HAP-1 (cell line): ENCODE results near the gene FOXK2.

Experiments
- DNase-seq, 2 experiments: peaks; one replicate each; pipeline ENCODE4 v3.0.0-alpha.2; 2016 to 2020; ENCODE audit warnings: low spot score in 2 of 2
- H3K27me3 ChIP-seq: fragments of 250-450 bp; sonication (Bioruptor Pico); 2 replicates; pipeline ENCODE4 v1.5.1; 2020; ENCODE audit warnings: low read depth, mild to moderate bottlenecking, moderate library complexity
- H3K36me3 ChIP-seq: fragments of 250-450 bp; sonication (Bioruptor Pico); replicated peaks from 2 replicates; pipeline ENCODE4 v1.5.1; 2020; ENCODE audit warnings: mild to moderate bottlenecking
- H3K4me1 ChIP-seq: fragments of 250-450 bp; sonication (Bioruptor Pico); 2 replicates; pipeline ENCODE4 v1.5.1; 2020; ENCODE audit warnings: mild to moderate bottlenecking
- H3K4me3 ChIP-seq: fragments of 250-450 bp; sonication (Bioruptor Pico); 2 replicates; pipeline ENCODE4 v1.5.1; 2020; ENCODE audit warnings: mild to moderate bottlenecking, moderate library complexity
- H3K9me3 ChIP-seq: fragments of 250-450 bp; sonication (Bioruptor Pico); 2 replicates; pipeline ENCODE4 v1.5.1; 2020; ENCODE audit warnings: mild to moderate bottlenecking, moderate library complexity
- in situ Hi-C: fragments of 300-500 bp; cut with MboI; formaldehyde crosslinking; loops from 3 replicates; pipeline ENCODE4 v1.14.3; 2020; ENCODE audit warnings: low sequenced_read_pairs, inconsistent platforms, mixed read lengths

The FOXK2 gene

DNA sequence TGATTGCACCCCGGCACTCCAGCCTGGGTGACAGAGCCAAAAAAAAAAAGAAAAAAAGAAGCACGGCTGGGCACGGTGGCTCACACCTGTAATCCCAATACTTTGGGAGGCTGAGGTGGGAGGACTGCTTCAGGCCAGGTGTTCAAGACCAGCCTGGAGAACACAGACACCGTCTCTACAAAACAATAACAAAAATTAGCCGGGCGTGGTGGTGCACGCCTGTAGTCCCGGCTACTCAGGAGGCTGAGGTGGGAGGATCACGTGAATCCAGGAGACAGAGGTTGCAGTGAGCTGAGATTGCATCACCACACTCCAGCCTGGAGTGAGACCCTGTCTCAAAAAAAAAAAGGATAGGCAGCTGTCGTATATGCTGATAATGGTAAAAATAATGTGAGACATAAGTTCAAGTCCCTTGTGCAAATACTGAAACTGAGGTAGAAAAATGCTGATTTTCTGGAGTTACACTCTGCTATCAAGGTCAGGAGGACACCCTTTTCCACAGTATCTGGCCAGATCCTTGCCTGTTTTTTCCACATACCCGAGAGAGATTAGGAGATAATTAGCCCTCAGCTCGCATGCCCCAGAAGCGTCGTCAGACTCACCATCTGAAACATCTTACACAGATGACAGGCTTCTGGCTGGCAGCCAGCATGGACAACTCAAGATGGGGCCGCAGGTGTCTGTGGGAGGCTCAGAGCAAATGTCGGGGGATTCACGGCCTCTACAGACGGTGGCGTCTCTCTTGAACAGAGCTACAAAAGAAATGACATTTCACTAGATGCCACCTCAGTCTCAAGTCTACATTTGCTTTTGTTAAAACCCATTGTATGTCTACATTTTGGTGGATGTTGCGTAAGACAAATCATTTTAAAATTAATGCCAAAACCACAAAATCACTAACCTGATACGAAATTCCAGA lies 91.9 kb downstream of the FOXK2 start:
- DNase-seq, result peak in 1 of 2 experiments; percentile 41
- no peaks in the 10 kb centered on the region for H3K9me3 ChIP-seq
- no peaks in the 10 kb centered on the region for H3K4me1 ChIP-seq
- no peak overlapping the region for H3K4me3 ChIP-seq
- in situ Hi-C loops, result no loop called here
- peaks cover 29% of the 10 kb centered on the region for H3K36me3 ChIP-seq
- H3K27me3 ChIP-seq, result no peaks in the 10 kb centered on the region

DNA sequence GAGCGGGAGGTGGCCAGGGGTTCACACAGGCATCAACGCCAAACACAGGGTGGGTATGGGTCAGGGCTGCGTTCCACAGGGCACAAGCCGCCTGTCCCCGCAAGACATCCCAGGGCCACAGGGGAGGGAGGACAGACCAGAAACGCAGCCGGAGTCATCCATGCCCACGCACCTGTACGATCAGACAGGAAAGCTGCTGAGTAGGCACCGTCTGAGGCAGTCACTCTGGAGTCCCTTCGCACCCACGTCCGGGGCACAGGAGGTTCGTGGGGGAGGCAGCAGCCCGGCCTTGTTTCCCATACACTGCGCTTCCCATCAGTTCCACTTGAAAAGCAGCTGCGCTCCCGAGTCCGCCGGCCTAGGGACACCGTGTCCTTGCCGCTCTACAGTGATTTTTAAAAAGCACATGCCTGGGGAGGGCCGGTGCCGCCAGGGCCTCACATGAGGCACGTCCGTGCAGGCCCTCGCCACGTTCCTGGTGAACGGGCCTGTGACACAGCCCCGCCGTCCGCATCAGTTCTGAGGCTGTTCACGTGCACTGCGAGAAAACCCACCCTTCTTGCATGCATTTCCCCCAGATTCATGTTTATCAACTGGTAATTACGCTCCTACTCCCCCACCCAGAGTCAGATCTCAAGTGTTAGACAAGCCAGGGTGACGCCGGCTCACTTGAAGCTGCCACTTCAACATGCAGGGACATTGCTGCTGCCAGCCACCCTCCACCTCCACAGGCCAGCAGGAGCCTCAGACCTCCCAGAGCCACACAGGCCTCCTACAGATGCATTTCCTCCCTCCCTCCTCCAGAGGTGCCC lies 94.0 kb downstream of the FOXK2 start:
- no peak for DNase-seq

DNA sequence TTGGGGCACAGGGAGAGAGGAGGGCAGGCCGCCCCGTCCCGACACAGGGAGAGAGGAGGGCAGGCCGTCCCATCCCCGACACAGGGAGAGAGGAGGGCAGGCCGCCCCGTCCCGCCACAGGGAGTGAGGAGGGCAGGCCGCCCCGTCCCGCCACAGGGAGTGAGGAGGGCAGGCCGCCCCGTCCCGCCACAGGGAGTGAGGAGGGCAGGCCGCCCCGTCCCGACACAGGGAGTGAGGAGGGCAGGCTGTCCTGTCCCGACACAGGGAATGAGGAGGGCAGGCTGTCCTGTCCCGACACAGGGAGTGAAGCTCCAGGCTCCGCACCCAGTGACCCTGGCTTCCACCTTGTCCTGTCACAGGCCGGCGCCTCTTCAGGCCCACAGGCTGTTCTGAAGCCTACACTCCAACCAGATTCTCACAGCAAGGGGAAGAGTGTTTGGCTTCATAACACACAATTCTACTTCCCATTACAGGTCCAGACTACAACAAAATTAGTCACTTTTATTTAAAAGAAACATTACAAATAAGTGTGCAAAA lies 94.6 kb downstream of the FOXK2 start:
- H3K27me3 ChIP-seq, result no peaks in the 10 kb centered on the region
- no peak for DNase-seq
- H3K36me3 ChIP-seq, result peaks cover 50% of the 10 kb centered on the region
- no peaks in the 10 kb centered on the region for H3K4me1 ChIP-seq
- in situ Hi-C loops, result no loop called here
- no peaks in the 10 kb centered on the region for H3K9me3 ChIP-seq
- H3K4me3 ChIP-seq, result no peak overlapping the region

More for the DNA sequence above, 94.0 kb downstream of the FOXK2 start:
- in situ Hi-C loops, result no loop called here
- Histone ChIP-seq H3K4me3 (no peak overlapping the region), H3K36me3 (peaks cover 43% of the 10 kb centered on the region), H3K4me1 (no peaks in the 10 kb centered on the region), H3K9me3 (no peaks in the 10 kb centered on the region), H3K27me3 (no peaks in the 10 kb centered on the region)

DNA sequence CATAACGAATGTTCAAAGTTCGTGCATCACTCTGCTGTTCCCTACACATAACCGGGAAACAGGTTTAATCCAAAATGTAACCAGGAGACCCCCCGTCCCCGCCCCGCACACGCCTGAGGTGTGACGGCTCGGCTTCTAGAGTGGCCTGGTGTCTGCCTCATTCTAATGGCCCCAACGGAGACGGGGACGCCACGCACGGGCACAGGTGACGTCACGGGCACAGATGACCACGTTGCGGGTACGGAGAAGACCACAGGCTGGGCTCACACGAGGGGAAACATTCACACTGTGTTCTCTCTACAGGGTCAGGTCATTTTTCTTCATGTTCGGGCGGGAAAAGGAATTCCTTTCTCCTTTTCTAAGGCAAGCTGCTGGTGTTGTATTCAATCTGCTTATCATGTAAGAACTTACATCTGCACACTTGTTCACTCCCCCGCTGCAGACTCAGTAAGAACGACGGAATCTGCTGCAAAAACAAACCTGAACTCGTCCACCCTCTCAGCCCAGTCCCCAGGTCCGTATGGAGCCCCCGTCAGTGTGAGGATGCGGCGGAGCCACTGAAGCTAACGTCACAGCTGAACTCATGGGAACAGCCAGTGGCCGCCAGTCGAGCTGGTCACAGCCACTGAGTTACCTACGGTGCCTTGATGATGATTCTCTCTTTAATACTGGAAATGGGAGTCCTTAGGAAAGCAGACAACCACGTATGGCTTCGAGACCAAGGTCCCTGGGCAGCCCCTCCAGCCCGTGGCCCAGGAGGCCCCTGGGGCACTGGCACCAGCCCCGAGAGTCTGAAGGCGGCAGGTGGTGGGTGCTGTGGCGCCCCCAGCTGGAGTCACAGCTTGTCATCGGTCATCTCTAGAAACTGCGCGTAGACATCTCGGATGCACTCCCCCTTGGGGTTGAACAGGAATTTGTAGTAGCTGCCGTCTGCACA lies 95.8 kb downstream of the FOXK2 start:
- no peak for DNase-seq
- no peaks in the 10 kb centered on the region for H3K4me1 ChIP-seq
- no peaks in the 10 kb centered on the region for H3K9me3 ChIP-seq
- H3K4me3 ChIP-seq, result no peak overlapping the region
- in situ Hi-C loops, result no loop called here
- no peaks in the 10 kb centered on the region for H3K27me3 ChIP-seq
- peaks cover 56% of the 10 kb centered on the region for H3K36me3 ChIP-seq

DNA sequence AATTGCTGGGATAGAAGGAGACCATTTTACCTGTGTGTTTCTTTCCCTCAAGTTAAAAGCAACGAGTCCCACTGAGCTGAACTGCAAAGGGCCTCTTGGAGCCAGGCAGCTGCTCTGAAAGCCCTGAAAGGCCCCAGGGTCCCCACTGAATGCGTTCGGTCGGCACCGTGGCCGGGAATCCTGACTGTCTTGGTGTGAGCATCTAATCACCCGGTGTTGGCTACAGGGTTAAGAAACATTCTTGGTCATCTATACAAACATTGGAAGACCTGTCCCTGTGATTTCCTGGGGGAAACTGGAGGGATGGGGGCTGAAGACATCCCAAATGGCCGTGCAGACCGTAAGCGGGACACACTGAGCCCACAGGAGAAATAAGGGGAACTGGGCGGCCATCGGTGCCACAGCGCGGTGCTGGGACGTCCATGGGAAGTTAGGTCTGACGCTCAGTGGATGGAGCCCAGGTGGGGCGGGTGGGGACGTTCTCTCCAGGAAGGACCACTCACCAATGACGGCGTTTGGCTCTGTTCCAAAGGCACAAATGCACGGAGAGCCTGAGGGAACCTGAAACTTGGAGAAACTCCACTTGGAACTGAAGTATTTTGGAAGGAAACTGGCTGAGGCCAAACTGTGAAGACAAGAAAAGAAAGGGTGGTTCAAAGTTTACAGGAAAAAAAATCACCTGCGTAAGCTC lies 96.6 kb downstream of the FOXK2 start:
- no peak overlapping the region for H3K4me3 ChIP-seq
- in situ Hi-C loops, result no loop called here
- no peak for DNase-seq
- H3K36me3 ChIP-seq, result peaks cover 64% of the 10 kb centered on the region
- no peaks in the 10 kb centered on the region for H3K9me3 ChIP-seq
- no peaks in the 10 kb centered on the region for H3K4me1 ChIP-seq
- no peaks in the 10 kb centered on the region for H3K27me3 ChIP-seq

DNA sequence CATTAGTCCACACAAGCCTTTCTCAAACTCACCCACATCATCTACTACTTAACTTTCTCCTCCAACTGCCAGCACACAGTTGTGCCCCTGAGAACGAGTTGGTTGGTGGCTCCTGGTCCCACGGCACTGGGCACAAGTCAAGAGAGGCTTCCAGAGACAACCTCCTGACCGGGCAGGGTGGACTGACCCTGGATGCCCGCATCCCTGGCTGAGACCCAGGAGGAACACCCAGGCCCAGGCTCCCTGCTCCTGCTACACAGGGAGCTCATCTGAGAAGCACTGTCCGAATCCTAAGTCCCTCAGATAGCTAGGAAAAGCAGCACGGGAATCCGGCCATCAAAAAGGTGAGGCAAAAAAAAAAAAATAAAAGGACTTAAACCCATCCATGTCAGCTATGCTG lies 99.7 kb downstream of the FOXK2 start:
- Histone ChIP-seq H3K9me3 (no peaks in the 10 kb centered on the region), H3K4me3 (no peak overlapping the region), H3K27me3 (no peaks in the 10 kb centered on the region), H3K4me1 (no peaks in the 10 kb centered on the region), H3K36me3 (peaks cover 88% of the 10 kb centered on the region)
- DNase-seq, result no peak
- in situ Hi-C loops, result no loop called here

DNA sequence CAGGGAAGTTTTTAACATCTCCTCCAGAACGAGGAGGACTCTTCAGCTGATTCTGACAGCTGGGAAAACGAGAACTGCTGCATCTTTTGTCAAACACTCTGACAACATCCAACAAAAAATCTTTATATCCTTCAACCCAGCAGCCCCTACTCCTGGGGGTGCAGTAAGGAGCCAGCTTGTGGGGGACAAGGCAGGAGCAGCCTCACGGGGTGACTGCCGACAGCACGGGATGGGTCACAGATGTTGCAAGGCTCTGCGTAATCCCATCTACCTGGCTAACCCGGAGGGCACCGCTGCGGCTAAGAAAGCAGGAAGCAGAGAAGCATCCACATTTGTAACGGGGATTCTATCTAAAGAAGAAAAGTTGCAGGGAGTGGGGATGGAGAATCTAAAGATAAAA lies 100.1 kb downstream of the FOXK2 start:
- DNase-seq, result no peak
- Histone ChIP-seq H3K36me3 (peaks cover 87% of the 10 kb centered on the region), H3K4me3 (no peak overlapping the region), H3K9me3 (no peaks in the 10 kb centered on the region), H3K4me1 (no peaks in the 10 kb centered on the region), H3K27me3 (no peaks in the 10 kb centered on the region)
- in situ Hi-C loops, result no loop called here

DNA sequence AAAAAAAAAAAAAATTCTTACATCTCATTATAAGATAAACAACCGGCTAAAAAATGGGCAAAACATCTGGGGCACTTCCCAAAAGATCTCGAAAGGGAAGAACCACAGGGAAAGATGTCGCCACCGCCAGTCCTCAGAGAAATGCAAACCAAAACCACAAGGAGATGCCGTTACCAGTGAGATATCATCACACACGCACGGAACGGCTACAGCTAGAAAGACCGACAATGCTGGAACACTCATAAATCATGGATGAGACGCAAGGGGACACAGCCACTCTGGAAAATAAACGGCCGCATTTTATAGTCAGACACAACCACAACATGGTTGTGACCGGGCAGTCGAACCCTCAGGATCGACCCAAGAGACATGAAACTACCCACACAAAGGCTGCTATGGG lies 104.2 kb downstream of the FOXK2 start:
- no peak for DNase-seq
- Histone ChIP-seq H3K4me1 (no peaks in the 10 kb centered on the region), H3K36me3 (peaks cover 86% of the 10 kb centered on the region), H3K4me3 (no peak overlapping the region), H3K27me3 (no peaks in the 10 kb centered on the region), H3K9me3 (no peaks in the 10 kb centered on the region)
- in situ Hi-C loops, result no loop called here

DNA sequence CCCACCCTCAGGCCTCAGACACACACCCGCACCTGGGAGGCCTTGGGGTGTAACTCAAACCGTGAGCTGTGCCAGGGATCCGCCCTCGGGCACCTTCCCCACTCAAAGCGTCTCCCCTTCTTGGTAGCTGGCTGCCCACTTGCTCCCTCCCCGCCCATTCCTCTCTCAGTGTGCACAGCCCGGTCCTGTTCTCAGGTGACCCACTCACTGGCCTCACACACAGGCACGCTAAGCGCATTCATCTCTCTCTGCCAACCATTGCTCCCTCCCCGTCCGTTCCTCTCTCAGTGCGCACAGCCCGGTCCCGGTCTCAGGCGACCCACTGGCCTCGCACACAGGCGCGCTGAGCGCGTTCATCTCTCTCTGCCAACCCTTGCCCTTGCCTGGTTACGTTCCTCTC lies 107.9 kb downstream of the FOXK2 start:
- no peaks in the 10 kb centered on the region for H3K27me3 ChIP-seq
- H3K4me1 ChIP-seq, result no peaks in the 10 kb centered on the region
- no peak overlapping the region for H3K4me3 ChIP-seq
- H3K9me3 ChIP-seq, result no peaks in the 10 kb centered on the region
- H3K36me3 ChIP-seq, result peaks cover 75% of the 10 kb centered on the region
- in situ Hi-C loops, result no loop called here
- DNase-seq, result no peak

DNA sequence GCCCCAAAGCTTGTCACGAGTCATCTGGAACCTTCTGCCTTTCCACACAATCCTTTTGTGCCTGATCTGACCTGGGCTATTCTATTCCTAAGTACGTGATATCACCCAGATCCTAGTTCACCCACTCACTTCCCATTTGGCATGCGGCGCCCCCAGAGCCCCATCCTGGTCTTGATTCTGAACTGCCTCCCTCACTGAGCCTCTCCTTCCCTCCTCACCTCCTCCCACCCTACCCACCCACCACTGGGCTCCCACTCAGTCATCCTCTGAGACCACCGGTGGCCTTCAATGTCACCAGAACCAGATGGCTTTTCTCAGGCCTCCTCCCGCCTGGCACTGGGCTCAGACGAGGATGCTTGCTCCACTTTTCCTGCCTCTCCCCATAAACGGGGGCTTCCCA lies 110.2 kb downstream of the FOXK2 start:
- H3K36me3 ChIP-seq, result peaks cover 68% of the 10 kb centered on the region
- no peak overlapping the region for H3K4me3 ChIP-seq
- DNase-seq, result no peak
- in situ Hi-C loops, result no loop called here
- H3K27me3 ChIP-seq, result no peaks in the 10 kb centered on the region
- no peaks in the 10 kb centered on the region for H3K4me1 ChIP-seq
- H3K9me3 ChIP-seq, result no peaks in the 10 kb centered on the region

DNA sequence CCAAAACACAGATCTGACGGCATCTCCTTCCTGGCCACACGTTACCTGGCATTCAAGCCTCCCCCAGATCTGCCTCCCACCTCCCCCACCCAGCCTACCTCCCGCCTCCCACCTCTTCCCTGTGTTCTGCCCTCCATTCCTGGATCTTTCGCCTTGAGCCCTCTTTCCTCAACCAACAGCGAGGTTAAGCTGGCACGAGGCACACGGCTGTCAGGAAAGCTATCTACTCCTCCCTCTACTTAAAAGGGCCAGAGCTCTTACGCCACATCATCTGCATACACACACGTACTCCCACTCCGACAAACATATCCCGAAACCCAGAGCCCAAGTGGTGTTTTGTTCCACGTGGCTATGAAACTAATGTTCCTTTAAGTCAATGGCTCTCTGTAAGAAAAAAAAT lies 110.7 kb downstream of the FOXK2 start:
- Histone ChIP-seq H3K36me3 (peaks cover 67% of the 10 kb centered on the region), H3K4me3 (no peak overlapping the region), H3K27me3 (no peaks in the 10 kb centered on the region), H3K9me3 (no peaks in the 10 kb centered on the region), H3K4me1 (no peaks in the 10 kb centered on the region)
- in situ Hi-C loops, result no loop called here
- no peak for DNase-seq

DNA sequence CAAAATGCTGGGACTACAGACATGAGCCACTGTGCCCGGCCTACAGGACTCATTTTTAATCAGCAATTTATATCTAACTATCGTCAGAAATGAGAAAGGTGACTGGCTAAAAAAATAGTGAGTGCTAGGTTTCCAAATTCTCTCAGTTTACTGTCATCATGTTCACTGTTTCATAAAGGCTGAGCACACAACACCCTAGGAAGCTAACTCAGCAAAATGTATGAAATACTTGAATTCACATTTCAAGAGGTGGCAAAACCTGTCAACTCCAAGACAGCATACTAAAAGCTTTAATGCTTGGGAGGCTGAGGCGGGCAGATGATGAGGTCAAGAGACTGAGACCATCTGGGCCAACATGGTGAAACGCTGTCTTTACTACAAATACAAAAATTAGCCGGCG lies 112.0 kb downstream of the FOXK2 start:
- H3K36me3 ChIP-seq, result peaks cover 58% of the 10 kb centered on the region
- no peaks in the 10 kb centered on the region for H3K27me3 ChIP-seq
- H3K9me3 ChIP-seq, result no peaks in the 10 kb centered on the region
- in situ Hi-C loops, result no loop called here
- no peak for DNase-seq
- H3K4me3 ChIP-seq, result no peak overlapping the region
- H3K4me1 ChIP-seq, result no peaks in the 10 kb centered on the region

DNA sequence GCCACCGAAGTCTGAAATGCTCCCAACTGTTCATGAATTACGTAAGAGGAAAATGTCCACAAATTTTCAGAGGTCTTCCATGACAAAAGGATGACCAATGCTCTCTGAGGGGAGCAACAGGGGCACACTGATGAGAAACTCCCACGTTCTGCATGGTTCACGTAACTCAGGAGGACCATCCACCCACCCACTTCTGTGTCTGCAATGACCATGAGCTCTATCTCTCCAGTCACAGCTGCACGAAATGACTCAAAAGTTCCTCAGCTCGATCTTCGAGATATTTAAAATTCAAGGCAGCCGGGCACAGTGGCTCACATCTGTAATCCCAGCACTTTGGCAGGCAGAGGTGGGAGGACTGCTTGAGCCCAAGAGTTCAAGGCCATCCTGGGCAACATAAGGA lies 112.9 kb downstream of the FOXK2 start:
- in situ Hi-C loops, result no loop called here
- H3K36me3 ChIP-seq, result peaks cover 54% of the 10 kb centered on the region

More for the DNA sequence above, 112.9 kb downstream of the FOXK2 start:
- no peak for DNase-seq
- no peaks in the 10 kb centered on the region for H3K27me3 ChIP-seq
- H3K4me3 ChIP-seq, result no peak overlapping the region
- H3K4me1 ChIP-seq, result no peaks in the 10 kb centered on the region
- no peaks in the 10 kb centered on the region for H3K9me3 ChIP-seq
